Testis (tissue), 3 donors: Measurements from ENCODE around the gene ARAP1. TPM values are rescaled to one million over a fixed set of nuclear protein-coding genes. Genes with fewer than 3 reads are reported as not detected.

Experiments
- DNase-seq: peaks from one replicate; pipeline ENCODE4 v3.0.0-alpha.2; 2019
- H3K27ac ChIP-seq, 2 donors: fragments of 200-600 bp; sonication (generic); one replicate each; pipeline ENCODE4 v1.5.1; 2019
- H3K27me3 ChIP-seq: fragments of 200-600 bp; sonication (generic); one replicate; pipeline ENCODE4 v1.5.1; 2019
- H3K36me3 ChIP-seq: fragments of 200-600 bp; sonication (generic); one replicate; pipeline ENCODE4 v1.5.1; 2017; ENCODE audit warnings: low read depth; ENCODE audit errors: missing control alignments
- H3K4me1 ChIP-seq: fragments of 200-600 bp; sonication (generic); one replicate; pipeline ENCODE4 v1.5.1; 2019
- H3K4me3 ChIP-seq, 2 donors: fragments of 200-600 bp; sonication (generic); one replicate each; pipeline ENCODE4 v1.5.1; 2017 to 2019
- H3K9me3 ChIP-seq: fragments of 200-600 bp; sonication (generic); one replicate; pipeline ENCODE4 v1.5.1; 2017
- CTCF ChIP-seq, 3 experiments: fragments of 450-650 bp in 2 of 3; fragments of 200-600 bp in 1 of 3; sonication (generic) in 1 of 3; IDR thresholded peaks; one replicate each; pipeline ENCODE4 v1.5.1; 2016 to 2019; ENCODE audit warnings: antibody characterized with exemption in 3 of 3, mild to moderate bottlenecking in 2 of 3, moderate library complexity in 1 of 3
- POLR2A ChIP-seq: fragments of 450-650 bp; IDR thresholded peaks from one replicate; pipeline ENCODE4 v1.6.1; 2017; ENCODE audit warnings: antibody characterized with exemption, mild to moderate bottlenecking, moderate library complexity
- WGBS, 2 donors: methylation state at CpG; one replicate each; pipeline ENCODE4 v1.1.5; 2018; 5-methylcytosine and 5-hydroxymethylcytosine counted together
- intact Hi-C: fragments of 100-400 bp; cut with DNase I; formaldehyde crosslinking; loops from one replicate; pipeline ENCODE4 v1.15.1; 2023; ENCODE audit warnings: low total_unique reads
- polyA plus RNA-seq: library from polyadenylated mRNA; stranded (reverse); fragments of 350-450 nt; fragmentation: Illumina TruSeq; extraction: RNeasy Lipid Tissue Mini Kit (QIAGEN cat#74804); gene quantifications from one replicate; pipeline ENCODE4 v1.2.3, GENCODE V29; 2014; ENCODE audit warnings: low read depth, low replicate concordance; ENCODE audit not compliant: insufficient read depth
- total RNA-seq, 2 donors: library from RNA; depleted of rRNA; stranded (reverse); fragments of >200 nt; gene quantifications; one replicate each; pipeline ENCODE4 v1.2.3, GENCODE V29; 2016

The ARAP1 gene
- total and polyA plus RNA-seq, 3 donors from 2014 or later, result 46.9 to 88.3 (median 65.2) TPM

GRCh38 chr11:72762641-72763304 lies 10.6 kb upstream of the ARAP1 start:
- intact Hi-C loops, result no loop called here
- Histone ChIP-seq H3K4me3 (no peak overlapping the region), H3K36me3 (no peaks in the 10 kb centered on the region), H3K9me3 (no peaks in the 10 kb centered on the region), H3K27ac (no peak overlapping the region), H3K4me1 (no peaks in the 10 kb centered on the region), H3K27me3 (no peaks in the 10 kb centered on the region)
- DNase-seq, result no peak
- WGBS, 2 donors, result 89 to 90% methylated on average over 5 of the region's 5 CpGs
- no peak for TF ChIP-seq CTCF (IDR thresholded peaks at IDR 0.05)
- no peak for TF ChIP-seq POLR2A

GRCh38 chr11:72760539-72761405 lies 8.6 kb upstream of the ARAP1 start:
- TF ChIP-seq POLR2A (no peak), CTCF (IDR thresholded peaks at IDR 0.05) (no peak)
- DNase-seq, result no peak
- Histone ChIP-seq H3K4me3 (no peak overlapping the region), H3K9me3 (no peaks in the 10 kb centered on the region), H3K27me3 (no peaks in the 10 kb centered on the region), H3K36me3 (no peaks in the 10 kb centered on the region), H3K27ac (no peak overlapping the region), H3K4me1 (no peaks in the 10 kb centered on the region)
- intact Hi-C loops, result no loop called here
- 90 to 92% methylated on average over 8 of the region's 8 CpGs for WGBS, 2 donors

GRCh38 chr11:72759468-72759985 lies 7.3 kb upstream of the ARAP1 start:
- H3K4me3 ChIP-seq, result no peak overlapping the region
- H3K4me1 ChIP-seq, result no peaks in the 10 kb centered on the region
- no peaks in the 10 kb centered on the region for H3K27me3 ChIP-seq
- no peak for DNase-seq
- intact Hi-C loops, result no loop called here
- no peak overlapping the region for H3K27ac ChIP-seq
- no peaks in the 10 kb centered on the region for H3K9me3 ChIP-seq
- H3K36me3 ChIP-seq, result no peaks in the 10 kb centered on the region
- no peak for TF ChIP-seq POLR2A
- TF ChIP-seq CTCF (IDR thresholded peaks at IDR 0.05), result no peak
- WGBS, 2 donors, result 83 to 84% methylated on average over 8 of the region's 8 CpGs

GRCh38 chr11:72758690-72759389 lies 6.6 kb upstream of the ARAP1 start:
- Histone ChIP-seq H3K27ac (no peak overlapping the region), H3K4me3 (no peak overlapping the region), H3K4me1 (no peaks in the 10 kb centered on the region), H3K9me3 (no peaks in the 10 kb centered on the region), H3K36me3 (no peaks in the 10 kb centered on the region), H3K27me3 (no peaks in the 10 kb centered on the region)
- 62 to 69% methylated on average over 17 of the region's 17 CpGs for WGBS, 2 donors
- DNase-seq, result peak; percentile 50
- intact Hi-C loops, result no loop called here
- TF ChIP-seq CTCF (IDR thresholded peaks at IDR 0.05), result no peak
- TF ChIP-seq POLR2A, result no peak
